ENCODE measurements around the gene SLC44A4. TPM values are rescaled to one million over a fixed set of nuclear protein-coding genes. Genes with fewer than 3 reads are reported as not detected.

The SLC44A4 gene
- total and polyA plus RNA-seq, 9 of the 15 experiments (the other 6 are each of a cell fraction or from before 2014, with no cell fraction given) = 7.9 to 18.6 (median 11.2) TPM

GRCh38 chr6:31814677-31815024, 64.1 kb downstream of the SLC44A4 start (continued):
- peak; percentile 72; the same call in 1 of the 2 replicates for TF ChIP-seq ZNF830 (CRISPR knock-in tag; IDR thresholded peaks at IDR 0.05)
- TF ChIP-seq THRB (CRISPR knock-in tag; conservative IDR thresholded peaks at IDR 0.05) = peak; percentile 61; the same call in 1 of the 2 replicates
- peak; percentile 27; the same call in 1 of the 2 replicates for TF ChIP-seq RNF2 (IDR thresholded peaks at IDR 0.05)
- peak; percentile 60 for TF ChIP-seq TAF7 (tag; IDR thresholded peaks at IDR 0.05)
- TF ChIP-seq NONO (IDR thresholded peaks at IDR 0.05; ENCODE audit: low read depth in 2 of 2, low read length in 1 of 2) = no peak
- peak; percentile 85; the same call in 1 of the 2 replicates for TF ChIP-seq PHF21A (IDR thresholded peaks at IDR 0.05; ENCODE audit: borderline replicate concordance, low read depth)
- TF ChIP-seq ERF (CRISPR knock-in tag; IDR thresholded peaks at IDR 0.05) = peak; percentile 94
- TF ChIP-seq ZBTB2 (IDR thresholded peaks at IDR 0.05) = peak; percentile 49; the same call in 1 of the 2 replicates
- TF ChIP-seq HINFP (tag; conservative IDR thresholded peaks at IDR 0.05; ENCODE audit: low read depth) = no peak
